GM12873 (cell line): ENCODE results near the gene CHRM4.

Source experiments
- CTCF ChIP-seq: IDR thresholded peaks from 2 replicates; pipeline ENCODE4 v1.5.1; 2012; ENCODE audit warnings: low read depth, mild to moderate bottlenecking, moderate library complexity, low read length, control low read depth; ENCODE audit not compliant: insufficient read depth; ENCODE audit errors: missing control alignments

CHRM4 gene

DNA sequence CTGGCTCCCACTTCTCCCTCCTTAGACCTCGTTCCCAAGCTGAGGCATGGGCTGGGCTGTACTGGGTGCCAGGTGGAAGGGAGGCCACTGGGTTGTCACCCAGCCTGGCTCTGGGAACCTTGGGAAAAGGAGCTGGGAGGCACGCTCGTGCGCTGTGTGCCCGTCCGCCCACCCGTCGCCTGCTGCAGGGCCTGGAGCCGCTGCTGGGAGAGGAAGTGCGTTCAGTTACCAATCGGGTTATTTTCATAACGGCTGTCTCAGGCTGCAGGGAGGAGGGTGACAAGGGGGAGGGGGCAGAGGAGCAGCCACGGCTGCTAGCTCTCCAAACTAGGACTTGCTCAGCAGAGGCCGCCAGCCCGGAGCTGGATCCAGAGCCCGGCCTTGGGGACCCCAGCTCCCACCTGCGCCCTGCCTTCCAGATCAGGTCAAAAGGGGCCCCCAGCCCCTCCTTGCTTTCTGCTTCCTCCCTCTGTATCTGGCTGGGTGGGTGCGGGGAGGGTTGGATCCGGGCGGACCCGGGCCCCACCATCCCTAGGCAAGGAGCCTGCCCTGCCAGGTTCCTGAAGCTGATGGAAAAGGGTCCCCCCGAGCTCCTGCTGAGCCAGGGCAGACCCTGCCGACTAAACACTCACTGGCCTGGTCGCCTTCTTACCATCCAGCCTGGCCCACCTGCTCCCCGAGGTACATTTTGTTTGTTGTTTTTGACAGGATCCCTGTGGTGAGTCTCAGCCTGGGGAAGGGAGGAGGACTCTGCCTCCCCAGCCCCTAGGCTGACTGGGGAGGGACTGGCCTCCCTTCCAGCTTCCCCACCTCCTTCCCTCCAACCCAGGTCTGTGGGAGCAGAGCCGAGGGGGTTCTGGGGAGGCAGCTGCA is 30.1 kb downstream of the CHRM4 start:
- no peak for TF ChIP-seq CTCF

- TF ChIP-seq CTCF, result no peak
Measured at GRCh38 chr11:46360878-46361277, 30.7 kb downstream of the CHRM4 start.

- TF ChIP-seq CTCF, result no peak
Measured at GRCh38 chr11:46359953-46360352, 31.6 kb downstream of the CHRM4 start.

DNA sequence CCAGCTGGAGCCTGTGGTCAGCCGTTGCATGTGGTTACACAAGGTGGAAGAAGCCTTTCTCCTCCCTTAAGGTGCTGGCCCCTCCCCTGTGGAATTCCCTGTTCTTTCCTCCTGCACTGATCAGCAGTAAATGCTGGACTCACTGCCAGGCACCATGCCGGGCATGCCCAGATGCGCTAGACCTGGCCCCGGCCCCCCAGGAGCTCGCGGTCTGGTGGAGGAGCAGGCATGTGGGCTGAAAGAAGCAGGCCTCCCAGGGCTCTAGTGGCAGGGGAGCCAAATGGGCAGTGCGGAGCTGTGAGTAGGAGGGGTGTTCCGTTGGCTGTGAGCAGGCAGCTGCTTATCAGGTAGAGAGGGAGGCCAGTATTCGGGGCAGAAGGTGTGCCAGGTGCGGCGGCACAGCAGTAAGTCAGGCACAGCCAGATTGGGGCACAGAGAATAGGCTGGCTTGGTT is 34.1 kb downstream of the CHRM4 start:
- TF ChIP-seq CTCF, result no peak

DNA sequence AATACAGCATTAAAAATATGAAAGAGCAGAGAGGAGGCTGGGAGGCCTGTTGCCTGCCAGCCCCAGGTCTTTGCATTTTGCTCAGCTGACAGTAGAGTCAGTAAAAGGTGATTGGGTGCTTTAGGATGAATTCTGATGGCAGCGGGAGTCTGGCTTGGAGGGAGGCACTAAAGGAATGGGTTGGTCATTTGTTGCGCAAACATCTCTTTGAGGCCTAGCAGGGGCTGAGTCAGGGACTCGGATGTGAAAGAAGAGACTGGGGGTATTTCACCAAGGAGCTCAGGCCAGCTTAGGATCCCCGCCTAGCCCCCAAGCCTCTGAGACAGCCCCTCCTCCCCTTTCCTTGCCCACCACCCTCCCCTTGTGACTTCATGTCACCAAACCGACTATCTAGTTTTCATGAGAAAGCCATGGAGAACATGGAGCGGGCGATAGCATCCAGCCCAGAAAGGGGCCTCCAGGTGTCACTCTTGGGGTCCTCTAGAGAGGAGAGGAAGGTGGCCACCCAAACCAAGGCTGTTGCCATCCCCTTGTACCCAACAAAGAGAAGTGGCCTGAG is 34.6 kb downstream of the CHRM4 start:
- TF ChIP-seq CTCF, result no peak

DNA sequence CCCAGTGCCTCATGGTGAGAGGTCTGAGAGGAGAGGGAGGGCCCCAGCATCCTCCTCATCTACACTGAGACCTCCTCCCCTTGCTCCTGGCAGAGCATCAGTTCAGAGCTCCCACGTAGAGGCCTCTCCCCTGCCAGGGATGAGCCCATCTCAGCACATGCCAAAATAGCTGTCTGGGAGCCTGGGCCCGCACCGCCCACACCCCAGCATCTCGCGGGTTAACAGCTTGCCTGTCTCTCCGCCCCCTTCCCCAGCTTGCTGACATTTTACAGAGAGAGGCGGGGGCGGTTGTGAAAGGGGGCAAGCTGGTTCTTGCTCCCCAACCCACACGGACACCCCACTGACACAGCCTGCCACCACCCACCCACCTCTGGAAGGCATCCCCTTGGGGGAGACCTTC is 37.9 kb downstream of the CHRM4 start:
- TF ChIP-seq CTCF, result no peak

GRCh38 chr11:46352063-46352841 is 39.3 kb downstream of the CHRM4 start:
- peak; percentile 92 for TF ChIP-seq CTCF
